Fibroblast of skin of right quadriceps (primary cell): Measurements from ENCODE around the gene DGKQ.
A peak's percentile ranks its signal among the peaks of the same experiment; 100 is the strongest.
"Not testable (repeated sequence)": the region's sequence is repeated elsewhere in the genome, so short reads cannot be mapped to it uniquely, and the experiment has no call there.

Experiments
- DNase-seq: peaks from one replicate; pipeline ENCODE4 v3.0.0-alpha.2; 2013

Gene DGKQ

DNA sequence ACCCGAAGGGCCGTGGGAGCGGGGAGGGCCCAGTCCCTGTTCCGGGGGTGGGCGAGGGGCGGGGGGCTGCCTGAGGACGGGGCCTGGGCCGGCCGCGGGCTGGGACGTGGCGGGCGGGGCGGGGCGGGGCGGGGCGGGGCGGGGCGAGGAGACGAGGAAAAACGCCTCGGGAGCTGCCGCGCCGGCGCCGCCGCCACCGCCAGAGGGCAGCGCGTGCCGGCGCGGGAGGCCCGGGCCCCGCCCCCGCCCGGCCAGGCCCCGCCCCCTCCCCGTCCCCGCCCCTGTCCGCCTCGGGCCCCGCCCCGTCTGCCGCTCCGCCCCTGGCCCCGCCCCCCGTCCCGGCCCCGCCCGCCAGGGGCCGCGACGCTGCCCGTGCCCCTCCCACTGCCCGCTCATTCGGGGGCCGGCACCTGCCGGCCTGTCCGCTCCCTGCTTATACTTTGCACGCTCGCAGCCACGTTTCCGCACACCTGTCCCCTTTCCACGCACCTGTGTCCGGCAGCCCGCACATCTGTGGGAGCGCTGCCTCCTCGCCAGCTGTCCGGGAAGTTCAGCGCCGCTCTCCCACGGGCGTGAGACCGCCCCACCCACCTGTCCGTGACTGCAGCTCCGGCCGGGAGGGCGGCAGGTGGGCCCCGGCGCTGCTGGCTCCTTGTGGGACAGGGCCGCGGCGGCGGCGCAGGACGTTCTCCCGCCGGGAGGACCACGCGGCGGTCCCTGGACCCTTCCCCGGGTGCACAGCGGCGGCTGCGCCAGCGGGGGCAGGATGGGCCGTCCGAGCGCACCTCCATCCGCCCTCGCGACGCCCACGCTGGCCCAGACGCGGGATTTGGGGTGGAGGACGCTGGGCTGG, 36.4 kb upstream of the DGKQ start:
- peak; percentile 58 for DNase-seq

- DNase-seq: no peak
Observed at GRCh38 chr4:1008840-1009541, 35.6 kb upstream of the DGKQ start.

DNA sequence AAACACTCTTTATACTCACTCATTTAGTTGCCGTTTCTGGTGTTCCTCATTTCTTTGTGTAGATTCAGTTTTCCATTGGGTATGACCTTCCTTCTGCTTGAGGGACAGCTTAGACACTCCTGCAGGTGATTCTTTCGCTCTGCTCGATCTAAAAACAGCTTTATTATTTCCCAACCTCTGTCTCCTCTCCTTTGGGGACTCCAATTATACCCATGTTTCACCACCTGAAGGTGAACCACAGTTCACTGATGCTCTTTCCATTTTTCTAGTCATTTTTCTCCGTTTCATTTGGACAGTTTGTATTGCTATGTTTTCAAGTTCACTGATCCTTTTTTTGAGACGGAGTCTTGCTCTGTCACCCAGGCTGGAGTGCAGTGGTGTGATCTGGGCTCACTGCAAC, 33.5 kb upstream of the DGKQ start:
- DNase-seq: no peak

DNA sequence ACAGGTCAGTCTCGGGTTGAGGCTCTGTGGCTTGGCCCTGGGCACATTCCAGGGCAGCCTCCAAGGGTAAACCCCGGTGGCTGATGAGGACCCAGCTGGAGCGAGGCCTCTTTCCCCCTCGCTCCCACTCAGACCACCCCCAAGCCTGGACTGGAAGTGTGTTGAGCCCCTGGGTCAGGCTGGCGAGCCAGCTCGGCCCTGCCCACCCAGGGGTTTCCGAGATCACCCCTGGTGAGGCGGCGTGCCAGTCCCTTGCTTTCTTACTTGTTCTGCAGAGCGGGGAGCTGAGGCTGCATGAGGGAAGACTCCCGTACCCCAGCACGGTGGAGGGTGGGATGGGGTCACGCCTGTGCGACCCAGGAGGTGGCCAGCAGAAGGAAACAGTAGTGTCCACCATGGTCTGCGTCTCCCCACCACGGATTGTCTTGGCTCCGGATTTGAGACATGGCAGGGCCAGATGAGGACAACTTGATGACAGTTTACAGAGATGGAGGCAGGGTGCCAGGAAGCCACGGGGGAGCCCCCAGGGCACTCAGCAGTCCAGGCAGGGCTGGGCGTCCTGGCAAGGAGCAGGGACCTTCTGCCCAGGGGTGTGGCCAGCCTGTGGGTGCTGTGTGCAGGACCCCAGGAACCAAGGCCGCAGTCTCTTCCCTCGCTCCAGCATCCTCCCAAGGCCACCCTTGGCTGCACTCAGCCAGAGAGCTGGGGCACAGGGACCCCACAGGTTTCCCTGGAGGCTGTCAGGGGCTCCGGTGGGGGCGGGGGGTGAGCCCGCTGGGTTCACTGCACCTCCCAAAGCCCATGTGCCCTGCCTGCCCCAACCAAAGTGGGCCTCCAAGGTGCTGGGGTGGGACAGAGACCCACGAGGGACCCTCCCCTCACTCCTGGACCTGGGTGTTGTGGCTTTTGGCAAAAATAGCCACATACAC, 31.5 kb upstream of the DGKQ start:
- DNase-seq: no peak

DNA sequence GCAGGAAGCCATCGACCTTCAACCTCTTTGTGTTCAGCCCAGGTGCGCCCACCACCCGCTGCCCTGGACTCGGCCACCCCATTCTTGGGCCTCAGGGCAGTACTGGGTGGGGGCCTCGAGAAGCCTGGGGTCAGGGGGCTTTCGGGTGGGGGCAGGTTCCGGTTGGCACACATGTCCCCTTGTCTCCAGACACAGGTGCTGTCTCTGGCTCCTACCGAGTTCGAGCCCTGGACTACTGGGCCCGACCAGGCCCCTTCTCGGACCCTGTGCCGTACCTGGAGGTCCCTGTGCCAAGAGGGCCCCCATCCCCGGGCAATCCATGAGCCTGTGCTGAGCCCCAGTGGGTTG, 30.7 kb upstream of the DGKQ start:
- no peak for DNase-seq

GRCh38 chr4:1003271-1004070, 30.1 kb upstream of the DGKQ start:
- DNase-seq: no peak

- no peak for DNase-seq
Observed at GRCh38 chr4:1002631-1003251, 29.4 kb upstream of the DGKQ start.

- no peak for DNase-seq
Observed at GRCh38 chr4:1002131-1002630, 28.8 kb upstream of the DGKQ start.

- no peak for DNase-seq
Observed at GRCh38 chr4:1001561-1002130, 28.3 kb upstream of the DGKQ start.

- no peak for DNase-seq
Observed at GRCh38 chr4:1000686-1001260, 27.4 kb upstream of the DGKQ start.

- no peak for DNase-seq
Observed at GRCh38 chr4:999882-1000425, 26.6 kb upstream of the DGKQ start.

DNA sequence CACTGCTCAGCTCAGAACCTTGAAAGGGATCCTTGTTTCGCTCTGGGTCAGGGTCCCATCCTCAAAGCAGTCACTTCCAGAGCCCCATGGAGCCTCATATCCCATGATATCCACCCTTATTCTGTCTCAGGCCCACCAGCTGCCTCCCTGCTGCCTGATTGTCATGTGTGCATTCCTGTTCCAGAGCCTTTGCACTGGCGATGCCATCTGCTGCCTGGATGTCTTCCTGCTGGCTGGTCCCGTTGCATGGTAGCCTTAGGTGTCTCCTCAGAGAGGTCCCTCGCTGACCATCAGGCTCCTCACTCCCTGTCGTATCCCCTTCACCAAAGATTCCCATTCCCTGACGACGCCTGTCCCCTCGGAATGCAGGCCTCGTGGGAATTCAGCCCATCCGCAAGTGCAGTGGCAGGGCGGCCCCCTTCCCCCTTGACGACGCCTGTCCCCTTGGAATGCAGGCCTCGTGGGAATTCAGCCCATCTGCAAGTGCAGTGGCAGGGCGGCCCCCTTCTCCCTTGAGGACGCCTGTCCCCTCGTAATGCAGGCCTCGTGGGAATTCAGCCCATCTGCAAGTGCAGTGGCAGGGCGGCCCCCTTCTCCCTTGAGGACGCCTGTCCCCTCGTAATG, 26.0 kb upstream of the DGKQ start:
- DNase-seq: not testable (repeated sequence)

DNA sequence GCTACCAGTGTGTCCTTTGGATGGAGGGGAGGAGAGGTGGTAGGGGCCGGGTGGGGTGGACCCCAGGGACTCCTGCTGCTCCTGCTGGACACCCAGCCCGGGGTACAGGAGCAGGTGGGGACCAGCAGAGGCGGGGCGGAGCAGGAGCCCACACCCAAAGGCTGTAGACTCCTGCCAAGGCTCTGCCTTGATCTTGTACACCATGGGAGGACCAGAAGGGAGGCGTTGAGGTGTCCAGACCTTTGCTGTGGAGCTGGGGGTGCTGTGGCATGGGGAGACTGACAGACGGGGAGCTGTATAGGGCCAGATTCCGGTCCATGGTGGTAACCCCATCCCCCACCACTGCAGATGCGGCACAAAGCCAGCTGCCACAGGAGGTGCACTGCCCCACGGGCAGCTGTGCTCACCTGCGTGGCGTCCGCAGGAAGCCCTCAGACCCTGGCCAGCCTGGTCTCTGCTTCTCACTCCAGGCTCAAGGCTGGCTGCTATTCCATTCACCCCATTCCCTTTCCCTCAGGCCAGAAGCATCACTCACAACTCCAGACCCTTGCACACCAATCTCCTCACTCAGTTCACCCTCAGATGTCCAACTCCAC, 24.8 kb upstream of the DGKQ start:
- no peak for DNase-seq

DNA sequence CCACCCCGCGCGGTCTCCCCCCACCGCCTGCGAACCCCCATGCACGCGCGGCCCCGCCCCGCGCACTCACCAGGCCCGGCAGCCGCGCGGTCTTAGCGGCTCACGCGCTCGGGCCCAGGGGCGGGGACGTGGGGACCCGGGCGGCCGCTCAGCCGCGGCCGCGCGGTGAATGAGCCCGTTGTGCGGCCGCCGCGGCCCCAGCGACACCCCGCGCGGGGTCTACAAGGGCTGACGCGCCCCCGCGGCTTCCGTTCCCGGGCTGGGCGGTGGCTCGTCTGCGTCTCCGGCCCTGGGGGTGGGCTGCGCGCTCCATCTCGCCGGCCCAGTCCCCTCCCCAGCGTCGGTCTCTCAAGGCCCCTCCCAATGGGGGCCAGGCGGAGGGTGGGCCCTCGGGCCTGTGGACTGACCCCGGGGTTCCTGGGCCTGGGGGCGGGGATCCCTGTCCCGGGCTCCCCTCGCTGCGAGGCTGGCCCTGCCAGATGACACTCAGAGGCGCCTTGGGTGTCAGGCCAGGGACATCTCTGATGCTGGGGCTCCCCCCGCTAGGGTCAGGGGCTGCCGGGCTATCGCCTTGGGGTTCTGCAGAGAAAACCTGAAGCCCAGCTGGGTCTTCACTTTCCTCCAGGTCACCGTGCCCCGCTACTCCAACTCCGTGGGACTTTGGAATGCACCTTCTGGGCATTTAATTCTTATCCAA, 24.2 kb upstream of the DGKQ start:
- DNase-seq: no peak

- no peak for DNase-seq
Observed at GRCh38 chr4:996997-997374, 23.6 kb upstream of the DGKQ start.

DNA sequence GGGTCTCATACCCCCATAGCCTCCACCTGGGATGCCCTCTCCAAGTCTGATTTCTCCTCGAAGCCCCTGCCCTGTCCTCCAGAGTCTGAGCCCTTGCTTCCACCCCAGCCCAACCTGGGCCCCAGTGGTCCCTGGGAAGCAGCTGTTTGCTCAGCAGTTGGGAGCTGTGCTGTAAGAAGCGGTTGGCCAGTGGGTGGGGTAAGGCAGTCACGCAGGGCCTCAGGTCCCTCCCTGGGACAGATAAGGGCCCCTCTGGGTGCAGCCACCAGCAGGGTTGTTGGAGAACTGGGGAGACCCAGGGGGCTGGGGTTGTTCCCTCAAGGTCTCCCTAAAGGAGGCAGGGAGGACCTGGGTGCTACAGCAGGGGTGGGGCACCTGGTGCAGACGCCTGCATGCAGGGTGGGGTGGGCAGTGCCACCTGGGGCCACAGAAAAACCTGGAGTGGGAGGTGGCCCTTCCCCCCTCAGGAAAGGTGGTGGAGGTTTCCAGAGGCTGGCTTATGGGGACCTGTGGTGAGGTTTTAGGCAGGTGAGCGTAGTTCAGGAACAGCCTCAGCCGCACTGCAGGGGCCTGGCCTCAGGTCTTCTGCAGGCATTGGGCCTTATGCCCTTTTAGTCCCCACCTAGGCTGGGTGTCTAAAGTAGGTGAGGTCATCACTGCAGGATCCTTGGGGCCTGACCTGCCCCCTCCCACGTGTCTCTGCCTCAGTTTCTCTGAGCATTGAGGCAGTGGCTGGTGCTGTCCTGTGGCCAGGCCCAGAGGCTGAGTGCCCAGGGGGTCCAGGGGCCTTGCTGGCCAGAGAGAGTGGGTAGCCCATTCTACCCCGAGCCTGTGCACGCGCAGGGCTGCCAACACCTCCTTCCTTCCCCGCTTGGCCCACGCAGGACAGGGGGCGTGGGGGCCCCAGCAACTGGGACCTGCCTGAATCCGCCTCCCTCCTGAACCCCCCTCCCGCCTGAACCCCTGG, 22.9 kb upstream of the DGKQ start:
- DNase-seq: no peak

DNA sequence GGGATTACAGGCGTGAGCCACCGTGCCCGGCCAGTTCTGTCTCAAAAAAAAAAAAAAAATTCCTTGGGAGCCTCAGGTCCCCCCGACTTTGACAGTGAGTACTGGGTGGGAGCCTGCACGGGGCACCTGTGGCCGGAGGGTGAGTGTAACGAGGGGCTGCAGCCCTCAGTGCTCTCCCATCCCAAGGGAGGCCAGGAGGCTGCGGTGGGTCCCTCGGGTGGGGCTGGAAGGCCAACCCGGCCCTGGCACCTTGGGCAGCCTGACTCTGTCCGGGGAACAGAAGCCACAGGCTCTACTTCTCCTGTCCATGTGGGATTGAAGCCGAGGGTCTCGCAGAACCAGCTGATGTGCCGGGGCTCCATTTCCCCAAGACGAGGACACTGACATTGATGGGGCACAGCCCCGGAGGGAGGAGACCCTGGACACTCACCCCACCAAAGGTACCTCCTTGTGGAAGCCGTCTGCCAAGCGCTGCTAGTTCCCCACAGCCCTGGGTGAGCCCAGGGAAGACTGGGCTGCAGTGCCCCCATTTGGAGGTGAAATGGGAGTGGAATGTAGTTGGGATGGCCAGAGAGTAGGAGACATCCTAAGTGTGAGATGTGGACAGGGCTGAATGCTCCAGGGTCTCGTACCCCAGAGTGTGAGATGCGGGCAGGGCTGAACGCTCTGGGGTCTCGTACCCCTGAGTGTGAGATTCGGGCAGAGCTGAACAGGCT, 22.1 kb upstream of the DGKQ start:
- DNase-seq: no peak
